Measurements from ENCODE around the gene DLGAP1. TPM values are rescaled to one million over a fixed set of nuclear protein-coding genes. Genes with fewer than 3 reads are reported as not detected.

Gene DLGAP1
- total and polyA plus RNA-seq, 2 of the 13 experiments (the other 11 are each of a cell fraction or from before 2014, with no cell fraction given) = 0.01 TPM; not detected in 1

DNA sequence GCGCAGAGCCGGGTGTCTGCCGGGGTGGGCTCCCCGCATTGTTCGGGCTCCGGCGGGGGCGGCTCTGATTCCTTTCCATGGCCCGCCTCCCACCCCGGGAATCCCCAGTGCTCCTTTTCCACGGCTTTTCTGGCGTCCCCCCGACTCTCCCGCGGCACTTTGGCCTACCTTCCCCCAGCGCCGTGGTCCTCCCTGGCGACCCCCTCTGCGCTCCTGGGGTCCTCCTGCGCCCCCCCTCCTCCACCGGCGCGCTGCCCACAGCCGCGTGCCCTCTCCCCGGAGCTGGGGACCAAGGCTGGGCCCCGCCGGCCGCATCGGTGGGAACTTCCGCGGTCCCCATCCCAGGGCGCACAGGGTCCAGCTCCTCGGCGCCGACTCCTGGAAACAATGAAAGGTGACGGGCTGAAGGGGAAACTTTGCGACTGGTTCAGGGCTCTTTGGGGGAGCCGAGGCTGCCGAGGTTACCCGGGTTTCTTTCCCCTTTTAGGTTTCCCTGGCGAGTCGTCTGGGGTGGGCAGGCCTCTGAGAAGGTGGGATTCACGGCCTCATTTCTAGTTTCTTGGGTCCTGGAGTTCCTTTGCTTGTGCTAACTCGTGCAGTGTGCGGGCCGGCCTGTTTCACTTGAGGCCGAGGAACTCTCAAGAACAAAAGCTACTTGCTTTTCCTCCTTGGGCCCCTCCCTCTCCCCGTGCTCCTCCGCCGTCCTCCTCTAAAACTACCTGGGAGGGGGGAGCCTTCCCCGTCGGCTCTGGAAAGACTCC is 1002.9 kb downstream of the DLGAP1 start (continued):
- TF ChIP-seq, protein P1, sequence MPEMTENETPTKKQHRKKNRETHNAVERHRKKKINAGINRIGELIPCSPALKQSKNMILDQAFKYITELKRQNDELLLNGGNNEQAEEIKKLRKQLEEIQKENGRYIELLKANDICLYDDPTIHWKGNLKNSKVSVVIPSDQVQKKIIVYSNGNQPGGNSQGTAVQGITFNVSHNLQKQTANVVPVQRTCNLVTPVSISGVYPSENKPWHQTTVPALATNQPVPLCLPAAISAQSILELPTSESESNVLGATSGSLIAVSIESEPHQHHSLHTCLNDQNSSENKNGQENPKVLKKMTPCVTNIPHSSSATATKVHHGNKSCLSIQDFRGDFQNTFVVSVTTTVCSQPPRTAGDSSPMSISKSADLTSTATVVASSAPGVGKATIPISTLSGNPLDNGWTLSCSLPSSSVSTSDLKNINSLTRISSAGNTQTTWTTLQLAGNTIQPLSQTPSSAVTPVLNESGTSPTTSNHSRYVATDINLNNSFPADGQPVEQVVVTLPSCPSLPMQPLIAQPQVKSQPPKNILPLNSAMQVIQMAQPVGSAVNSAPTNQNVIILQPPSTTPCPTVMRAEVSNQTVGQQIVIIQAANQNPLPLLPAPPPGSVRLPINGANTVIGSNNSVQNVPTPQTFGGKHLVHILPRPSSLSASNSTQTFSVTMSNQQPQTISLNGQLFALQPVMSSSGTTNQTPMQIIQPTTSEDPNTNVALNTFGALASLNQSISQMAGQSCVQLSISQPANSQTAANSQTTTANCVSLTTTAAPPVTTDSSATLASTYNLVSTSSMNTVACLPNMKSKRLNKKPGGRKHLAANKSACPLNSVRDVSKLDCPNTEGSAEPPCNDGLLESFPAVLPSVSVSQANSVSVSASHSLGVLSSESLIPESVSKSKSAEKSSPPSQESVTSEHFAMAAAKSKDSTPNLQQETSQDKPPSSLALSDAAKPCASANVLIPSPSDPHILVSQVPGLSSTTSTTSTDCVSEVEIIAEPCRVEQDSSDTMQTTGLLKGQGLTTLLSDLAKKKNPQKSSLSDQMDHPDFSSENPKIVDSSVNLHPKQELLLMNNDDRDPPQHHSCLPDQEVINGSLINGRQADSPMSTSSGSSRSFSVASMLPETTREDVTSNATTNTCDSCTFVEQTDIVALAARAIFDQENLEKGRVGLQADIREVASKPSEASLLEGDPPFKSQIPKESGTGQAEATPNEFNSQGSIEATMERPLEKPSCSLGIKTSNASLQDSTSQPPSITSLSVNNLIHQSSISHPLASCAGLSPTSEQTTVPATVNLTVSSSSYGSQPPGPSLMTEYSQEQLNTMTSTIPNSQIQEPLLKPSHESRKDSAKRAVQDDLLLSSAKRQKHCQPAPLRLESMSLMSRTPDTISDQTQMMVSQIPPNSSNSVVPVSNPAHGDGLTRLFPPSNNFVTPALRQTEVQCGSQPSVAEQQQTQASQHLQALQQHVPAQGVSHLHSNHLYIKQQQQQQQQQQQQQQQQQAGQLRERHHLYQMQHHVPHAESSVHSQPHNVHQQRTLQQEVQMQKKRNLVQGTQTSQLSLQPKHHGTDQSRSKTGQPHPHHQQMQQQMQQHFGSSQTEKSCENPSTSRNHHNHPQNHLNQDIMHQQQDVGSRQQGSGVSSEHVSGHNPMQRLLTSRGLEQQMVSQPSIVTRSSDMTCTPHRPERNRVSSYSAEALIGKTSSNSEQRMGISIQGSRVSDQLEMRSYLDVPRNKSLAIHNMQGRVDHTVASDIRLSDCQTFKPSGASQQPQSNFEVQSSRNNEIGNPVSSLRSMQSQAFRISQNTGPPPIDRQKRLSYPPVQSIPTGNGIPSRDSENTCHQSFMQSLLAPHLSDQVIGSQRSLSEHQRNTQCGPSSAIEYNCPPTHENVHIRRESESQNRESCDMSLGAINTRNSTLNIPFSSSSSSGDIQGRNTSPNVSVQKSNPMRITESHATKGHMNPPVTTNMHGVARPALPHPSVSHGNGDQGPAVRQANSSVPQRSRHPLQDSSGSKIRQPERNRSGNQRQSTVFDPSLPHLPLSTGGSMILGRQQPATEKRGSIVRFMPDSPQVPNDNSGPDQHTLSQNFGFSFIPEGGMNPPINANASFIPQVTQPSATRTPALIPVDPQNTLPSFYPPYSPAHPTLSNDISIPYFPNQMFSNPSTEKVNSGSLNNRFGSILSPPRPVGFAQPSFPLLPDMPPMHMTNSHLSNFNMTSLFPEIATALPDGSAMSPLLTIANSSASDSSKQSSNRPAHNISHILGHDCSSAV (CRISPR knock-in tag; IDR thresholded peaks at IDR 0.05; ENCODE audit: borderline replicate concordance) = no peak
- TF ChIP-seq ZMYM3 (CRISPR knock-in tag; IDR thresholded peaks at IDR 0.05) (no peak), ETV5 (CRISPR knock-in tag; IDR thresholded peaks at IDR 0.05; ENCODE audit: borderline replicate concordance) (no peak), YEATS2 (CRISPR knock-in tag; IDR thresholded peaks at IDR 0.05; ENCODE audit: borderline replicate concordance) (no peak), ZFP62 (CRISPR knock-in tag; IDR thresholded peaks at IDR 0.05) (no peak), RARA (CRISPR knock-in tag; IDR thresholded peaks at IDR 0.05) (no peak), ZNF839 (CRISPR knock-in tag; IDR thresholded peaks at IDR 0.05; ENCODE audit: borderline replicate concordance) (no peak), KAT7 (CRISPR knock-in tag; IDR thresholded peaks at IDR 0.05; ENCODE audit: borderline replicate concordance) (peak; percentile 44; the same call in 1 of the 2 replicates), RAD21 (CRISPR knock-in tag; IDR thresholded peaks at IDR 0.05) (no peak)
- TF ChIP-seq, protein P2, sequence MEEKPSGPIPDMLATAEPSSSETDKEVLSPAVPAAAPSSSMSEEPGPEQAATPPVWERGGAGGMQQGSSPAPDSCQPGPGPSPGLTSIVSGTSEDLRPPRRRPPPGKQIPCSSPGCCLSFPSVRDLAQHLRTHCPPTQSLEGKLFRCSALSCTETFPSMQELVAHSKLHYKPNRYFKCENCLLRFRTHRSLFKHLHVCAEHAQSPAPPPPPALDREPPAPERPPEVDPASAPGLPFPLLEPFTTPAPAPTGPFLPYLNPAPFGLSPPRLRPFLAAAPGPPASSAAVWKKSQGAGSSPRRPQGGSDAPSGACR (CRISPR knock-in tag; IDR thresholded peaks at IDR 0.05) = no peak
- TF ChIP-seq, protein P3, sequence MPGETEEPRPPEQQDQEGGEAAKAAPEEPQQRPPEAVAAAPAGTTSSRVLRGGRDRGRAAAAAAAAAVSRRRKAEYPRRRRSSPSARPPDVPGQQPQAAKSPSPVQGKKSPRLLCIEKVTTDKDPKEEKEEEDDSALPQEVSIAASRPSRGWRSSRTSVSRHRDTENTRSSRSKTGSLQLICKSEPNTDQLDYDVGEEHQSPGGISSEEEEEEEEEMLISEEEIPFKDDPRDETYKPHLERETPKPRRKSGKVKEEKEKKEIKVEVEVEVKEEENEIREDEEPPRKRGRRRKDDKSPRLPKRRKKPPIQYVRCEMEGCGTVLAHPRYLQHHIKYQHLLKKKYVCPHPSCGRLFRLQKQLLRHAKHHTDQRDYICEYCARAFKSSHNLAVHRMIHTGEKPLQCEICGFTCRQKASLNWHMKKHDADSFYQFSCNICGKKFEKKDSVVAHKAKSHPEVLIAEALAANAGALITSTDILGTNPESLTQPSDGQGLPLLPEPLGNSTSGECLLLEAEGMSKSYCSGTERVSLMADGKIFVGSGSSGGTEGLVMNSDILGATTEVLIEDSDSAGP (CRISPR knock-in tag; IDR thresholded peaks at IDR 0.05; ENCODE audit: borderline replicate concordance) = peak; percentile 27; the same call in 1 of the 2 replicates
- TF ChIP-seq, protein P4, sequence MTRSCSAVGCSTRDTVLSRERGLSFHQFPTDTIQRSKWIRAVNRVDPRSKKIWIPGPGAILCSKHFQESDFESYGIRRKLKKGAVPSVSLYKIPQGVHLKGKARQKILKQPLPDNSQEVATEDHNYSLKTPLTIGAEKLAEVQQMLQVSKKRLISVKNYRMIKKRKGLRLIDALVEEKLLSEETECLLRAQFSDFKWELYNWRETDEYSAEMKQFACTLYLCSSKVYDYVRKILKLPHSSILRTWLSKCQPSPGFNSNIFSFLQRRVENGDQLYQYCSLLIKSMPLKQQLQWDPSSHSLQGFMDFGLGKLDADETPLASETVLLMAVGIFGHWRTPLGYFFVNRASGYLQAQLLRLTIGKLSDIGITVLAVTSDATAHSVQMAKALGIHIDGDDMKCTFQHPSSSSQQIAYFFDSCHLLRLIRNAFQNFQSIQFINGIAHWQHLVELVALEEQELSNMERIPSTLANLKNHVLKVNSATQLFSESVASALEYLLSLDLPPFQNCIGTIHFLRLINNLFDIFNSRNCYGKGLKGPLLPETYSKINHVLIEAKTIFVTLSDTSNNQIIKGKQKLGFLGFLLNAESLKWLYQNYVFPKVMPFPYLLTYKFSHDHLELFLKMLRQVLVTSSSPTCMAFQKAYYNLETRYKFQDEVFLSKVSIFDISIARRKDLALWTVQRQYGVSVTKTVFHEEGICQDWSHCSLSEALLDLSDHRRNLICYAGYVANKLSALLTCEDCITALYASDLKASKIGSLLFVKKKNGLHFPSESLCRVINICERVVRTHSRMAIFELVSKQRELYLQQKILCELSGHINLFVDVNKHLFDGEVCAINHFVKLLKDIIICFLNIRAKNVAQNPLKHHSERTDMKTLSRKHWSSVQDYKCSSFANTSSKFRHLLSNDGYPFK (CRISPR knock-in tag; IDR thresholded peaks at IDR 0.05; ENCODE audit: borderline replicate concordance) = no peak

All from HepG2 (cell line).